ENCODE results near the gene SMAD7. TPM values are rescaled to one million over a fixed set of nuclear protein-coding genes. Genes with fewer than 3 reads are reported as not detected.

SMAD7 gene
- total and polyA plus RNA-seq, 9 donors, result 10.7 to 36.5 (median 13.7) TPM

- no peak overlapping the region for H3K4me3 ChIP-seq
- no peaks in the 10 kb centered on the region for H3K36me3 ChIP-seq
- no peak for TF ChIP-seq POLR2A (IDR thresholded peaks at IDR 0.05)
- no peak for TF ChIP-seq CTCF (IDR thresholded peaks at IDR 0.05)
- no peak for TF ChIP-seq EP300 (IDR thresholded peaks at IDR 0.05)
- H3K9me3 ChIP-seq, result no peaks in the 10 kb centered on the region
- no peak overlapping the region for H3K27ac ChIP-seq
- intact Hi-C loops (cut with DNase I), result no loop called here
- H3K4me1 ChIP-seq (ENCODE audit: insufficient read depth), result peaks cover 10% of the 10 kb centered on the region
- 94 to 98% (median 97%) methylated on average over 2 of the region's 2 CpGs for WGBS, 3 donors
- DNase-seq, result no peak
- no peaks in the 10 kb centered on the region for H3K27me3 ChIP-seq
Observed at GRCh38 chr18:48904091-48904490, 46.7 kb downstream of the SMAD7 start.

- 85 to 90% (median 86%) methylated on average over 8 of the region's 8 CpGs for WGBS, 3 donors
- peak overlapping the region in 1 of 2 donors; percentile 71 for H3K27ac ChIP-seq
- DNase-seq, result peak in 2 of 5 donors; percentile 32 to 34
- peaks cover 10% of the 10 kb centered on the region for H3K4me1 ChIP-seq (ENCODE audit: insufficient read depth)
- intact Hi-C loops (cut with DNase I), result no loop called here
- H3K9me3 ChIP-seq, result no peaks in the 10 kb centered on the region
- no peaks in the 10 kb centered on the region for H3K36me3 ChIP-seq
- H3K27me3 ChIP-seq, result no peaks in the 10 kb centered on the region
- no peak overlapping the region for H3K4me3 ChIP-seq
- TF ChIP-seq POLR2A (IDR thresholded peaks at IDR 0.05), result no peak
- TF ChIP-seq EP300 (IDR thresholded peaks at IDR 0.05), result no peak
- TF ChIP-seq CTCF (IDR thresholded peaks at IDR 0.05), result no peak
Observed at GRCh38 chr18:48902856-48903601, 47.7 kb downstream of the SMAD7 start.

GRCh38 chr18:48902023-48902855 lies 48.5 kb downstream of the SMAD7 start:
- intact Hi-C loops (cut with DNase I), result no loop called here
- Histone ChIP-seq H3K4me1 (ENCODE audit: insufficient read depth) (peaks cover 10% of the 10 kb centered on the region), H3K9me3 (no peaks in the 10 kb centered on the region), H3K4me3 (no peak overlapping the region), H3K36me3 (no peaks in the 10 kb centered on the region), H3K27ac (peak overlapping the region; percentile 64 to 71), H3K27me3 (no peaks in the 10 kb centered on the region)
- 26 to 28% (median 27%) methylated on average over 25 to 27 of the region's 27 CpGs for WGBS, 3 donors
- peak; percentile 93 to 98 (median 97) for DNase-seq
- TF ChIP-seq EP300 (IDR thresholded peaks at IDR 0.05) (no peak), POLR2A (IDR thresholded peaks at IDR 0.05) (no peak), CTCF (IDR thresholded peaks at IDR 0.05) (no peak)

GRCh38 chr18:48901145-48902022 lies 49.4 kb downstream of the SMAD7 start:
- intact Hi-C loops (cut with DNase I), result no loop called here
- WGBS, 3 donors, result 46 to 48% (median 48%) methylated on average over 4 of the region's 4 CpGs
- Histone ChIP-seq H3K36me3 (no peaks in the 10 kb centered on the region), H3K4me3 (no peak overlapping the region), H3K9me3 (no peaks in the 10 kb centered on the region), H3K27ac (peak overlapping the region in 1 of 2 donors; percentile 71), H3K4me1 (ENCODE audit: insufficient read depth) (peaks cover 10% of the 10 kb centered on the region), H3K27me3 (no peaks in the 10 kb centered on the region)
- DNase-seq, result no peak
- TF ChIP-seq CTCF (IDR thresholded peaks at IDR 0.05) (no peak), EP300 (IDR thresholded peaks at IDR 0.05) (no peak), POLR2A (IDR thresholded peaks at IDR 0.05) (no peak)

Data from ovary (tissue), 9 donors.